HPDE6-E6E7 (cell line): ENCODE measurements around the gene KIFC3.
"Not testable (repeated sequence)": the region's sequence is repeated elsewhere in the genome, so short reads cannot be mapped to it uniquely, and the experiment has no call there.

Source experiments
- DNase-seq: peaks from one replicate; pipeline ENCODE4 v3.0.0; 2011; ENCODE audit warnings: missing footprints; ENCODE audit errors: extremely low spot score

KIFC3 gene

GRCh38 chr16:57824888-57825287, 22.6 kb upstream of the KIFC3 start:
- DNase-seq, result no peak

GRCh38 chr16:57823836-57824235, 21.5 kb upstream of the KIFC3 start:
- DNase-seq, result no peak

GRCh38 chr16:57822856-57823255, 20.6 kb upstream of the KIFC3 start:
- DNase-seq, result no peak

- DNase-seq, result no peak
These were observed 19.8 kb upstream of the KIFC3 start for GRCh38 chr16:57822018-57822553.

- DNase-seq, result no peak
These were observed 19.1 kb upstream of the KIFC3 start for GRCh38 chr16:57821149-57821971.

- DNase-seq, result no peak
These were observed 16.2 kb upstream of the KIFC3 start for GRCh38 chr16:57818377-57819064.

- no peak for DNase-seq
These were observed 15.4 kb upstream of the KIFC3 start for GRCh38 chr16:57817680-57818079.

- DNase-seq, result peak; percentile 99
These were observed 13.9 kb upstream of the KIFC3 start for GRCh38 chr16:57815987-57816745.

GRCh38 chr16:57814896-57815295, 12.6 kb upstream of the KIFC3 start:
- DNase-seq, result no peak

GRCh38 chr16:57813466-57813865, 11.2 kb upstream of the KIFC3 start:
- DNase-seq, result no peak

GRCh38 chr16:57811340-57811739, 9.0 kb upstream of the KIFC3 start:
- not testable (repeated sequence) for DNase-seq

GRCh38 chr16:57810197-57811031, 8.1 kb upstream of the KIFC3 start:
- peak; percentile 92 for DNase-seq

GRCh38 chr16:57809276-57810196, 7.2 kb upstream of the KIFC3 start:
- DNase-seq, result no peak

- no peak for DNase-seq
These were observed 6.4 kb upstream of the KIFC3 start for GRCh38 chr16:57808589-57809228.

- peak; percentile 94 for DNase-seq
These were observed 5.8 kb upstream of the KIFC3 start for GRCh38 chr16:57807968-57808528.

GRCh38 chr16:57807252-57807967, 5.1 kb upstream of the KIFC3 start:
- DNase-seq, result no peak

- DNase-seq, result no peak
These were observed 2.9 kb upstream of the KIFC3 start for GRCh38 chr16:57805176-57805575.

GRCh38 chr16:57804111-57804837, 2.0 kb upstream of the KIFC3 start:
- DNase-seq, result no peak
